CD14-positive monocyte (primary cell): ENCODE data around the gene NCAM1. TPM values are rescaled to one million over a fixed set of nuclear protein-coding genes. Genes with fewer than 3 reads are reported as not detected.

Experiments used
- DNase-seq, 3 donors: peaks; one replicate each; pipeline ENCODE4 v3.0.0-alpha.2; 2011 to 2022
- H2AFZ ChIP-seq: 2 replicates; pipeline ENCODE4 v1.6.0; 2012; ENCODE audit warnings: mild to moderate bottlenecking, low read depth, low read length, inconsistent platforms; ENCODE audit not compliant: insufficient read depth, poor library complexity, severe bottlenecking
- H3K27ac ChIP-seq, 2 donors: 1 replicate in 1 of 2; 2 replicates in 1 of 2; pipeline ENCODE4 v1.5.1; 2012 to 2013; ENCODE audit warnings: low read length in 2 of 2, control low read depth in 1 of 2, inconsistent platforms in 1 of 2, low read depth in 1 of 2, mild to moderate bottlenecking in 1 of 2
- H3K27me3 ChIP-seq, 2 donors: one replicate each; pipeline versions ENCODE4 v1.6.0 to v1.6.1; 2011 to 2013; ENCODE audit warnings: low read length in 2 of 2; ENCODE audit not compliant: control insufficient read depth in 2 of 2, insufficient read depth in 2 of 2
- H3K36me3 ChIP-seq, 2 donors: replicated peaks in 1 of 2; 1 replicate in 1 of 2; 2 replicates in 1 of 2; pipeline versions ENCODE4 v1.5.1 to v1.6.1; 2012 to 2013; ENCODE audit warnings: low read length in 2 of 2, control low read depth in 1 of 2, inconsistent platforms in 1 of 2, mild to moderate bottlenecking in 1 of 2; ENCODE audit not compliant: insufficient read depth in 2 of 2, control insufficient read depth in 1 of 2
- H3K4me1 ChIP-seq, 2 donors: 1 replicate in 1 of 2; 2 replicates in 1 of 2; pipeline versions ENCODE4 v1.5.1 to v1.6.1; 2012 to 2013; ENCODE audit warnings: low read length in 2 of 2, control low read depth in 1 of 2, inconsistent platforms in 1 of 2, mild to moderate bottlenecking in 1 of 2, moderate library complexity in 1 of 2; ENCODE audit not compliant: insufficient read depth in 2 of 2, control insufficient read depth in 1 of 2
- H3K4me2 ChIP-seq: replicated peaks from 2 replicates; pipeline ENCODE3; 2012; ENCODE audit warnings: low read length, moderate library complexity, mild to moderate bottlenecking; ENCODE audit not compliant: poor library complexity, severe bottlenecking; ENCODE audit errors: extremely low read depth
- H3K4me3 ChIP-seq, 3 experiments: fragments of 200-600 bp in 1 of 3; sonication (generic) in 1 of 3; replicated peaks in 1 of 3; 1 replicate in 2 of 3; 2 replicates in 1 of 3; pipeline ENCODE4 v1.5.1; 2011 to 2013; ENCODE audit warnings: low read length in 3 of 3, mild to moderate bottlenecking in 3 of 3, control low read depth in 2 of 3, low read depth in 2 of 3, inconsistent platforms in 1 of 3, moderate library complexity in 1 of 3
- H3K79me2 ChIP-seq: 2 replicates; pipeline ENCODE4 v1.6.0; 2012; ENCODE audit warnings: mild to moderate bottlenecking, control low read depth, inconsistent platforms, low read length, moderate library complexity; ENCODE audit not compliant: insufficient read depth
- H3K9ac ChIP-seq: 2 replicates; pipeline ENCODE4 v1.6.0; 2017; ENCODE audit warnings: low read length, mild to moderate bottlenecking; ENCODE audit not compliant: insufficient read depth, poor library complexity, severe bottlenecking
- H3K9me3 ChIP-seq, 2 donors: replicated peaks in 1 of 2; 1 replicate in 1 of 2; 2 replicates in 1 of 2; pipeline versions ENCODE4 v1.5.1 to v1.6.1; 2012 to 2013; ENCODE audit warnings: low read length in 2 of 2, control low read depth in 1 of 2; ENCODE audit not compliant: control insufficient read depth in 1 of 2, insufficient read depth in 1 of 2
- H4K20me1 ChIP-seq: 2 replicates; pipeline ENCODE4 v1.6.0; 2012; ENCODE audit warnings: mild to moderate bottlenecking, low read length, control low read depth, moderate library complexity; ENCODE audit not compliant: insufficient read depth
- H3K27ac Mint-ChIP-seq, 7 donors: one replicate each; pipeline ENCODE4 v1.8.0; 2020; ENCODE audit warnings: mild to moderate bottlenecking in 7 of 7, mixed read lengths in 7 of 7, moderate library complexity in 6 of 7, inconsistent platforms in 2 of 7
- H3K27me3 Mint-ChIP-seq, 3 donors: one replicate each; pipeline ENCODE4 v1.8.0; 2021 to 2022; ENCODE audit warnings: low read depth in 3 of 3, mild to moderate bottlenecking in 3 of 3, mixed read lengths in 3 of 3, moderate library complexity in 3 of 3, inconsistent platforms in 1 of 3
- H3K36me3 Mint-ChIP-seq, 2 donors: one replicate each; pipeline ENCODE4 v1.8.0; 2020; ENCODE audit warnings: mixed read lengths in 2 of 2, inconsistent platforms in 1 of 2, mild to moderate bottlenecking in 1 of 2
- H3K4me1 Mint-ChIP-seq: one replicate; pipeline ENCODE4 v1.8.0; 2020; ENCODE audit warnings: mild to moderate bottlenecking, mixed read lengths
- H3K4me3 Mint-ChIP-seq, 2 donors: one replicate each; pipeline ENCODE4 v1.8.0; 2020; ENCODE audit warnings: mild to moderate bottlenecking in 2 of 2, mixed read lengths in 2 of 2, moderate library complexity in 1 of 2
- H3K9me3 Mint-ChIP-seq, 7 donors: one replicate each; pipeline ENCODE4 v1.8.0; 2020 to 2022; ENCODE audit warnings: mixed read lengths in 7 of 7, mild to moderate bottlenecking in 6 of 7, moderate library complexity in 6 of 7, inconsistent platforms in 2 of 7
- WGBS: methylation state at CpG from one replicate; pipeline ENCODE4 v1.1.5; 2013; ENCODE audit warnings: missing lambda C conversion rate; ENCODE audit not compliant: insufficient coverage; 5-methylcytosine and 5-hydroxymethylcytosine counted together
- intact Hi-C, 2 donors: fragments of 100-400 bp; cut with micrococcal nuclease; formaldehyde crosslinking; loops; one replicate each; pipeline versions ENCODE4 v1.15.0 to v1.15.1; 2023
- polyA plus RNA-seq, 3 donors: library from polyadenylated mRNA; depleted of rRNA in 1 of 3; unstranded in 2 of 3; stranded (reverse) in 1 of 3; fragments of 300-500 nt in 2 of 3; fragments of >200 nt in 1 of 3; fragmentation: Illumina TruSeq in 2 of 3; gene quantifications; 1 replicate in 2 of 3; 2 replicates in 1 of 3; pipeline ENCODE4 v1.2.3, GENCODE V29; 2012 to 2021
- TF ChIP-seq, protein P1 (sequence below): fragments of 200-600 bp; IDR thresholded peaks from one replicate; pipeline ENCODE4 v1.8.0; 2022; ENCODE audit warnings: antibody characterized with exemption, mild to moderate bottlenecking

Gene NCAM1
- polyA plus RNA-seq, 3 donors: 0.65 to 0.69 TPM; not detected in 1

DNA sequence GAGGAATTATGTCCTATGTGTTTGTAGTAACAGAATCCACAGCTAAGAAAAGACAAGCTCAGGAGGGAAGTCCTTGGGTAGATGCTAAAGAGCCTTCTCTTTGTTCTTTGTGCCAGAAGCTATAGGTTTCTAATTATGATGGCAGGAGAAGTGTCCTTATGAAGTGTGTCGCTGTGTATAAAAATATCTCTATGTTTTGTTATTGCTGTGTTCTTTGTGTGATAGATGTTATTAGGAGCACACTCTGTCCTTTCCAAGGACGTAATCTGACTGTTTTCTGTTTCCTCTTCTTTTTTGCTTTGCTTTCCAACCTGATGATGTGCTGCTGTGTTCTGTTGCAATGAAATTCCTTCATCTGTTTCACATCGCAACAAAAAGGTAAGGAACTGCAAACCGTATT lies 171.9 kb downstream of the NCAM1 start:
- no peak overlapping the region for H3K4me3 Mint-ChIP-seq
- Histone ChIP-seq H3K4me2 (no peak overlapping the region), H4K20me1 (no peaks in the 10 kb centered on the region), H3K4me1 (no peaks in the 10 kb centered on the region), H3K27me3 (peaks cover 6 to 9% of the 10 kb centered on the region in 2 donors), H3K4me3 (no peak overlapping the region), H3K27ac (no peak overlapping the region), H3K9ac (no peak overlapping the region), H2AFZ (no peak overlapping the region), H3K36me3 (no peaks in the 10 kb centered on the region), H3K79me2 (no peaks in the 10 kb centered on the region), H3K9me3 (peaks cover 0 to 3% of the 10 kb centered on the region in 2 donors)
- intact Hi-C loops: no loop called here
- no peak overlapping the region for H3K27ac Mint-ChIP-seq
- peaks cover 0 to 10% (median 8%) of the 10 kb centered on the region in 7 donors for H3K9me3 Mint-ChIP-seq
- TF ChIP-seq, protein P1, sequence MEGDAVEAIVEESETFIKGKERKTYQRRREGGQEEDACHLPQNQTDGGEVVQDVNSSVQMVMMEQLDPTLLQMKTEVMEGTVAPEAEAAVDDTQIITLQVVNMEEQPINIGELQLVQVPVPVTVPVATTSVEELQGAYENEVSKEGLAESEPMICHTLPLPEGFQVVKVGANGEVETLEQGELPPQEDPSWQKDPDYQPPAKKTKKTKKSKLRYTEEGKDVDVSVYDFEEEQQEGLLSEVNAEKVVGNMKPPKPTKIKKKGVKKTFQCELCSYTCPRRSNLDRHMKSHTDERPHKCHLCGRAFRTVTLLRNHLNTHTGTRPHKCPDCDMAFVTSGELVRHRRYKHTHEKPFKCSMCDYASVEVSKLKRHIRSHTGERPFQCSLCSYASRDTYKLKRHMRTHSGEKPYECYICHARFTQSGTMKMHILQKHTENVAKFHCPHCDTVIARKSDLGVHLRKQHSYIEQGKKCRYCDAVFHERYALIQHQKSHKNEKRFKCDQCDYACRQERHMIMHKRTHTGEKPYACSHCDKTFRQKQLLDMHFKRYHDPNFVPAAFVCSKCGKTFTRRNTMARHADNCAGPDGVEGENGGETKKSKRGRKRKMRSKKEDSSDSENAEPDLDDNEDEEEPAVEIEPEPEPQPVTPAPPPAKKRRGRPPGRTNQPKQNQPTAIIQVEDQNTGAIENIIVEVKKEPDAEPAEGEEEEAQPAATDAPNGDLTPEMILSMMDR: no peak
- 60% methylated on average over 1 of the region's 4 CpGs for WGBS
- H3K36me3 Mint-ChIP-seq: no peaks in the 10 kb centered on the region
- no peak for DNase-seq
- H3K4me1 Mint-ChIP-seq: no peaks in the 10 kb centered on the region
- peaks cover 7 to 21% (median 12%) of the 10 kb centered on the region in 3 donors for H3K27me3 Mint-ChIP-seq

DNA sequence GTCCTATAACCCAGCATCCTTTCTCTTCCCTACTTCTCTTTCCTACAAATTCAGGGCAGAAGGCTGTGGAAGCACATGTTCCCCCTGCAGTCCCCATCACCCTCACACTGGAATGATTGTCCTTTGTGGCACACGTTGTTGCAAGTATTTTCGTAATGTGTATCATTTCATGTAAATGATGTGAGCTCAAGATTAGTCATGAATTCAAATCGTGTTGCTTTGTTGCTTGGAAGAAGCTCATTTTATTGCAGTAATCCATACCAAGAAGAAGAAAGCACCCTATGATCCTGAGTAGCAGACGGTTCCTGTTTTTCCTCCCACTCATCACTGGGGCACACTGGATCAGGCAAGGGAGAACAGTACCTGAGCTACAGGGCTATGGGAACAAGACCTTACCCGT lies 173.4 kb downstream of the NCAM1 start:
- H3K27ac ChIP-seq: no peak overlapping the region
- no peak overlapping the region for H3K27ac Mint-ChIP-seq
- intact Hi-C loops: no loop called here
- H3K9me3 ChIP-seq: peaks cover 0 to 3% of the 10 kb centered on the region in 2 donors
- no peak overlapping the region for H3K4me3 Mint-ChIP-seq
- H3K9ac ChIP-seq: no peak overlapping the region
- H3K36me3 Mint-ChIP-seq: no peaks in the 10 kb centered on the region
- peaks cover 14 to 17% of the 10 kb centered on the region in 2 donors for H3K27me3 ChIP-seq
- no peak for DNase-seq
- H4K20me1 ChIP-seq: no peaks in the 10 kb centered on the region
- no peak overlapping the region for H3K4me3 ChIP-seq
- no peak overlapping the region for H3K4me2 ChIP-seq
- H3K79me2 ChIP-seq: no peaks in the 10 kb centered on the region
- no peaks in the 10 kb centered on the region for H3K36me3 ChIP-seq
- H2AFZ ChIP-seq: no peak overlapping the region
- H3K9me3 Mint-ChIP-seq: peaks cover 0 to 11% (median 8%) of the 10 kb centered on the region in 7 donors
- no peaks in the 10 kb centered on the region for H3K4me1 Mint-ChIP-seq
- 95% methylated on average over 2 of the region's 5 CpGs for WGBS
- peaks cover 9 to 31% (median 18%) of the 10 kb centered on the region in 3 donors for H3K27me3 Mint-ChIP-seq
- TF ChIP-seq, protein P1: no peak
- H3K4me1 ChIP-seq: no peaks in the 10 kb centered on the region
